ENCODE data around the gene CCDC178. TPM values are rescaled to one million over a fixed set of nuclear protein-coding genes. Genes with fewer than 3 reads are reported as not detected.
A peak's percentile ranks its signal among the peaks of the same experiment; 100 is the strongest.

Gene CCDC178
- total RNA-seq, 1 experiment from 2014 or later = not detected

DNA sequence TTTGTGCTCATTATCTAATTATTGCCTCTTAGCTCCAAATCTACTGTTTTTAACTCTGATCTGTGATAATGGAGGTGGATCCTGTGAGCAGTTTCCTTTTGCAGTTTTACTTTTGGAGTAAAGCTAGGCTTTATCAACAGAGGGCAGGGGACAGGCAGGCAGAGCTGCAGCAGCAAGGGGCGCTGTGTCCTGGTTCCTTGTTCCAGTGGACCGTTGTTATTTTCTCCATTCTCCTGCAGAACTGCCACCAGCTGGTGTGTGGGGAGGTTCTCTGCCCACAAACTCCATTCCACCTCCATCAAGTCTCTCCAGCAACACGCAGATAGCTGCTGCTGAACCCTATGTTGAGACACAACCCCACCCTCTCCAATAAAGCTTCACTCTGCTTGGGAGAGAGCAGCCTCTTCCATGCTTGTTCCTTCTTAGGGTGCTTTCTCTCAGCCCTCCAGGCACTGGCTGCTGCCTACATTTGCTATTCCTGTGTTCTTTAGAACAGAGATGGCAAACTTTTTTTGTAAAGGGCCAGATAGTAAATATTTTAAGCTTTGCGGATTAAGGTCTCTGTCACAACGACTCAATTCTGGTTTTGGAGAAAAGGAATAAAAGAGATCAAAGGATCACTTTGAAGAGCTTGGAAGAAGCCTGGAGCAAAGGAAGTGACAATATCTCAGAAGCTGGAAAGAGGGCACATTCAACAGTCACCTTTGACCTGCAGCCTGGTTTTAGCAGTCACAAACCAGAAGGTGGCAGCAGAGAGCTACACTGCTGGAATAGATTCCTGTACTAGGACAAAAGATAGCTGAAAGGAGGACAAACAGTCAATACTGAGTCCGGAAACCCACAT is 208.8 kb downstream of the CCDC178 start:
- Histone ChIP-seq H3K79me2 (ENCODE audit: insufficient read depth, low read length) (no peaks in the 10 kb centered on the region), H3K27me3 (ENCODE audit: insufficient read depth, low read length) (no peaks in the 10 kb centered on the region), H3K36me3 (ENCODE audit: control insufficient read depth in 1 of 2, insufficient read depth in 2 of 2, low read length in 2 of 2) (no peaks in the 10 kb centered on the region), H3K4me1 (ENCODE audit: control insufficient read depth in 1 of 2, insufficient read depth in 2 of 2, low read length in 2 of 2) (no peaks in the 10 kb centered on the region), H3K9me2 (ENCODE audit: insufficient read depth) (no peaks in the 10 kb centered on the region), H2AFZ (ENCODE audit: low read depth, low read length, poor library complexity, severe bottlenecking) (no peak overlapping the region), H3K4me3 (replicated peaks in 1 of 2; ENCODE audit: low read depth in 1 of 2, low read length in 2 of 2) (no peak overlapping the region), H3K4me2 (ENCODE audit: low read length) (no peak overlapping the region), H4K20me1 (ENCODE audit: insufficient read depth) (no peaks in the 10 kb centered on the region), H3K9me3 (ENCODE audit: control insufficient read depth in 1 of 2, insufficient read depth in 1 of 2, low read depth in 1 of 2, low read length in 2 of 2) (peaks cover 0 to 10% of the 10 kb centered on the region in 2 experiments; a peak in 1 of 4 replicates), H3K27ac (ENCODE audit: low read depth, low read length) (no peak overlapping the region), H3K9ac (ENCODE audit: low read length) (no peak overlapping the region)
- TF ChIP-seq CEBPB (IDR thresholded peaks at IDR 0.05; ENCODE audit: low read depth) = no peak
- no peak for TF ChIP-seq SRF (IDR thresholded peaks at IDR 0.05; ENCODE audit: low read depth)
- TF ChIP-seq ZNF274 (IDR thresholded peaks at IDR 0.05; ENCODE audit: low read depth, low read length) = no peak
- TF ChIP-seq, protein P1, sequence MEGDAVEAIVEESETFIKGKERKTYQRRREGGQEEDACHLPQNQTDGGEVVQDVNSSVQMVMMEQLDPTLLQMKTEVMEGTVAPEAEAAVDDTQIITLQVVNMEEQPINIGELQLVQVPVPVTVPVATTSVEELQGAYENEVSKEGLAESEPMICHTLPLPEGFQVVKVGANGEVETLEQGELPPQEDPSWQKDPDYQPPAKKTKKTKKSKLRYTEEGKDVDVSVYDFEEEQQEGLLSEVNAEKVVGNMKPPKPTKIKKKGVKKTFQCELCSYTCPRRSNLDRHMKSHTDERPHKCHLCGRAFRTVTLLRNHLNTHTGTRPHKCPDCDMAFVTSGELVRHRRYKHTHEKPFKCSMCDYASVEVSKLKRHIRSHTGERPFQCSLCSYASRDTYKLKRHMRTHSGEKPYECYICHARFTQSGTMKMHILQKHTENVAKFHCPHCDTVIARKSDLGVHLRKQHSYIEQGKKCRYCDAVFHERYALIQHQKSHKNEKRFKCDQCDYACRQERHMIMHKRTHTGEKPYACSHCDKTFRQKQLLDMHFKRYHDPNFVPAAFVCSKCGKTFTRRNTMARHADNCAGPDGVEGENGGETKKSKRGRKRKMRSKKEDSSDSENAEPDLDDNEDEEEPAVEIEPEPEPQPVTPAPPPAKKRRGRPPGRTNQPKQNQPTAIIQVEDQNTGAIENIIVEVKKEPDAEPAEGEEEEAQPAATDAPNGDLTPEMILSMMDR (IDR thresholded peaks at IDR 0.05 in 2 of 3, conservative IDR thresholded peaks at IDR 0.05 in 1 of 3; ENCODE audit: borderline replicate concordance in 1 of 3, insufficient read depth in 1 of 3, low read depth in 2 of 3, low read length in 2 of 3) = peak; percentile 26 to 79 (median 79); a peak in 5 of 6 replicates
- no peak for TF ChIP-seq ELF1 (IDR thresholded peaks at IDR 0.05; ENCODE audit: borderline replicate concordance, low read depth)
- peak; percentile 48 for TF ChIP-seq RAD21 (IDR thresholded peaks at IDR 0.05; ENCODE audit: low read depth)
- ATAC-seq (peak; percentile 66; the same call in 1 of the 2 replicates), DNase-seq (ENCODE audit: low read depth, low spot score) (peak; percentile 19)
- ChIA-PET CTCF (interaction anchor here (0.6 to 1.2 kb wide), 4 partner anchors 21 to 1264 kb away, joined by 3 to 8 read pairs (median 3); no protein-coding TSS in a partner anchor), RAD21 (ENCODE audit: low non-redundant PET in 1 of 2, low total read pairs in 2 of 2, uncharacterized antibody in 2 of 2, unreplicated experiment in 2 of 2) (no interaction called here), POLR2A (no interaction called here)
- intact Hi-C loops (cut with micrococcal nuclease) = loop anchor here (5.0 to 10.0 kb wide), 2 partner anchors 533 to 1556 kb away; no protein-coding TSS in a partner anchor
- BruUV-seq (replicated peaks) = no TSS peak

Data from HCT116 (cell line).